ENCODE results near the gene RNF4.

RNF4 gene

GRCh38 chr4:2432004-2432403, 36.9 kb upstream of the RNF4 start:
- no peak overlapping the region for H3K4me3 ChIP-seq (ENCODE audit: low read depth, low read length)
- no peak for TF ChIP-seq CTCF (IDR thresholded peaks at IDR 0.05; ENCODE audit: borderline replicate concordance, insufficient read depth, low read depth, low read length)

GRCh38 chr4:2432991-2433530, 35.8 kb upstream of the RNF4 start:
- no peak for TF ChIP-seq CTCF (IDR thresholded peaks at IDR 0.05; ENCODE audit: borderline replicate concordance, insufficient read depth, low read depth, low read length)

GRCh38 chr4:2433609-2434350, 35.1 kb upstream of the RNF4 start:
- H3K4me3 ChIP-seq (ENCODE audit: low read depth, low read length), result no peak overlapping the region
- TF ChIP-seq CTCF (IDR thresholded peaks at IDR 0.05; ENCODE audit: borderline replicate concordance, insufficient read depth, low read depth, low read length), result no peak

More at GRCh38 chr4:2432991-2433530, 35.8 kb upstream of the RNF4 start:
- H3K4me3 ChIP-seq (ENCODE audit: low read depth, low read length), result no peak overlapping the region

- no peak for TF ChIP-seq CTCF (IDR thresholded peaks at IDR 0.05; ENCODE audit: borderline replicate concordance, insufficient read depth, low read depth, low read length)
- no peak overlapping the region for H3K4me3 ChIP-seq (ENCODE audit: low read depth, low read length)
These were observed 34.5 kb upstream of the RNF4 start for GRCh38 chr4:2434420-2434819.

- no peak for TF ChIP-seq CTCF (IDR thresholded peaks at IDR 0.05; ENCODE audit: borderline replicate concordance, insufficient read depth, low read depth, low read length)
These were observed 32.6 kb upstream of the RNF4 start for GRCh38 chr4:2436301-2436700.

GRCh38 chr4:2436761-2437474, 32.0 kb upstream of the RNF4 start:
- TF ChIP-seq CTCF (IDR thresholded peaks at IDR 0.05; ENCODE audit: borderline replicate concordance, insufficient read depth, low read depth, low read length), result no peak
- H3K4me3 ChIP-seq (ENCODE audit: low read depth, low read length), result no peak overlapping the region

More at GRCh38 chr4:2436301-2436700, 32.6 kb upstream of the RNF4 start:
- no peak overlapping the region for H3K4me3 ChIP-seq (ENCODE audit: low read depth, low read length)
